ACC112 (cell line): Measurements from ENCODE around the gene CCM2L.

ENCODE experiments used
- H2AFZ ChIP-seq: fragments of 200-600 bp; sonication (generic); one replicate; pipeline ENCODE4 v1.6.0; 2017; ENCODE audit warnings: antibody characterized with exemption, low read length; ENCODE audit not compliant: unreplicated experiment
- H3K27ac ChIP-seq: fragments of 200-600 bp; sonication (generic); 2 replicates; pipeline ENCODE4 v1.5.1; 2014; ENCODE audit warnings: low read depth, mild to moderate bottlenecking, antibody characterized with exemption, low read length, moderate library complexity
- H3K27me3 ChIP-seq: fragments of 200-600 bp; sonication (generic); 2 replicates; pipeline ENCODE4 v1.6.1; 2014; ENCODE audit warnings: mild to moderate bottlenecking, antibody characterized with exemption, low read length, moderate library complexity, mixed read lengths; ENCODE audit not compliant: insufficient read depth
- H3K36me3 ChIP-seq: fragments of 200-600 bp; sonication (generic); 2 replicates; pipeline ENCODE4 v1.6.1; 2016; ENCODE audit warnings: mild to moderate bottlenecking, antibody characterized with exemption, low read length, moderate library complexity, mixed read lengths; ENCODE audit not compliant: insufficient read depth
- H3K4me1 ChIP-seq: fragments of 200-600 bp; sonication (generic); one replicate; pipeline ENCODE4 v1.6.1; 2016; ENCODE audit warnings: low read length, mixed read lengths; ENCODE audit not compliant: insufficient read depth, unreplicated experiment, control insufficient read depth
- H3K4me3 ChIP-seq: fragments of 200-600 bp; sonication (generic); 2 replicates; pipeline ENCODE4 v1.5.1; 2014; ENCODE audit warnings: mild to moderate bottlenecking, low read depth, low read length
- H3K79me2 ChIP-seq: fragments of 200-600 bp; sonication (generic); one replicate; pipeline ENCODE4 v1.6.0; 2016; ENCODE audit warnings: low read length; ENCODE audit not compliant: control insufficient read depth, unreplicated experiment, insufficient read depth

CCM2L gene

GRCh38 chr20:32012159-32012688 lies 2.0 kb downstream of the CCM2L start:
- H3K36me3 ChIP-seq: no peaks in the 10 kb centered on the region
- no peaks in the 10 kb centered on the region for H3K79me2 ChIP-seq
- no peak overlapping the region for H3K4me3 ChIP-seq
- no peak overlapping the region for H3K27ac ChIP-seq
- H2AFZ ChIP-seq: no peak overlapping the region
- peaks cover 50% of the 10 kb centered on the region for H3K27me3 ChIP-seq
- peaks cover 8% of the 10 kb centered on the region for H3K4me1 ChIP-seq

GRCh38 chr20:32013326-32013725 lies 3.1 kb downstream of the CCM2L start:
- H3K27ac ChIP-seq: no peak overlapping the region
- no peak overlapping the region for H2AFZ ChIP-seq
- no peaks in the 10 kb centered on the region for H3K79me2 ChIP-seq
- peaks cover 60% of the 10 kb centered on the region for H3K27me3 ChIP-seq
- no peaks in the 10 kb centered on the region for H3K36me3 ChIP-seq
- no peaks in the 10 kb centered on the region for H3K4me1 ChIP-seq
- no peak overlapping the region for H3K4me3 ChIP-seq

- peaks cover 79% of the 10 kb centered on the region for H3K27me3 ChIP-seq
- no peaks in the 10 kb centered on the region for H3K36me3 ChIP-seq
- H3K79me2 ChIP-seq: no peaks in the 10 kb centered on the region
- H2AFZ ChIP-seq: no peak overlapping the region
- no peaks in the 10 kb centered on the region for H3K4me1 ChIP-seq
- no peak overlapping the region for H3K4me3 ChIP-seq
- H3K27ac ChIP-seq: no peak overlapping the region
These were observed 7.5 kb downstream of the CCM2L start for GRCh38 chr20:32017711-32018251.

GRCh38 chr20:32018269-32019155 lies 8.3 kb downstream of the CCM2L start:
- H3K79me2 ChIP-seq: no peaks in the 10 kb centered on the region
- no peak overlapping the region for H3K27ac ChIP-seq
- H2AFZ ChIP-seq: peak overlapping the region; percentile 64
- no peaks in the 10 kb centered on the region for H3K36me3 ChIP-seq
- H3K4me1 ChIP-seq: no peaks in the 10 kb centered on the region
- peak overlapping the region; percentile 72 for H3K4me3 ChIP-seq
- peaks cover 82% of the 10 kb centered on the region for H3K27me3 ChIP-seq

- H3K79me2 ChIP-seq: no peaks in the 10 kb centered on the region
- H3K27ac ChIP-seq: no peak overlapping the region
- no peaks in the 10 kb centered on the region for H3K4me1 ChIP-seq
- H3K36me3 ChIP-seq: no peaks in the 10 kb centered on the region
- peaks cover 89% of the 10 kb centered on the region for H3K27me3 ChIP-seq
- H3K4me3 ChIP-seq: no peak overlapping the region
- no peak overlapping the region for H2AFZ ChIP-seq
These were observed 8.9 kb downstream of the CCM2L start for GRCh38 chr20:32019156-32019510.

- Histone ChIP-seq H3K27ac (no peak overlapping the region), H3K79me2 (no peaks in the 10 kb centered on the region), H3K4me3 (no peak overlapping the region), H2AFZ (no peak overlapping the region), H3K27me3 (peaks cover 86% of the 10 kb centered on the region), H3K36me3 (no peaks in the 10 kb centered on the region), H3K4me1 (no peaks in the 10 kb centered on the region)
These were observed 9.6 kb downstream of the CCM2L start for GRCh38 chr20:32019563-32020463.

GRCh38 chr20:32021091-32021490 lies 10.9 kb downstream of the CCM2L start:
- no peaks in the 10 kb centered on the region for H3K4me1 ChIP-seq
- no peaks in the 10 kb centered on the region for H3K79me2 ChIP-seq
- no peaks in the 10 kb centered on the region for H3K36me3 ChIP-seq
- H3K4me3 ChIP-seq: no peak overlapping the region
- no peak overlapping the region for H2AFZ ChIP-seq
- H3K27ac ChIP-seq: no peak overlapping the region
- H3K27me3 ChIP-seq: peaks cover 87% of the 10 kb centered on the region

GRCh38 chr20:32024683-32025295 lies 14.6 kb downstream of the CCM2L start:
- Histone ChIP-seq H3K79me2 (no peaks in the 10 kb centered on the region), H3K27me3 (peaks cover 67% of the 10 kb centered on the region), H3K4me1 (no peaks in the 10 kb centered on the region), H2AFZ (no peak overlapping the region), H3K36me3 (no peaks in the 10 kb centered on the region), H3K27ac (no peak overlapping the region), H3K4me3 (no peak overlapping the region)

GRCh38 chr20:32027643-32028042 lies 17.4 kb downstream of the CCM2L start:
- Histone ChIP-seq H3K36me3 (no peaks in the 10 kb centered on the region), H3K27me3 (peaks cover 45% of the 10 kb centered on the region), H3K79me2 (no peaks in the 10 kb centered on the region), H3K4me3 (no peak overlapping the region), H2AFZ (no peak overlapping the region), H3K27ac (no peak overlapping the region), H3K4me1 (no peaks in the 10 kb centered on the region)

GRCh38 chr20:32028647-32029372 lies 18.6 kb downstream of the CCM2L start:
- no peaks in the 10 kb centered on the region for H3K36me3 ChIP-seq
- no peaks in the 10 kb centered on the region for H3K79me2 ChIP-seq
- H3K27me3 ChIP-seq: peaks cover 46% of the 10 kb centered on the region
- H3K4me3 ChIP-seq: no peak overlapping the region
- no peaks in the 10 kb centered on the region for H3K4me1 ChIP-seq
- no peak overlapping the region for H2AFZ ChIP-seq
- H3K27ac ChIP-seq: no peak overlapping the region
